K562 (cell line): ENCODE data around the gene COL4A2. TPM values are rescaled to one million over a fixed set of nuclear protein-coding genes. Genes with fewer than 3 reads are reported as not detected.

ENCODE experiments used
- ATAC-seq: fragments of 200-7000 bp; cut with Tn5 transposase; 3 replicates; pipeline ENCODE4 v1.9.1; 2020; ENCODE audit warnings: moderate library complexity
- BruUV-seq: library from RNA; stranded (reverse); fragments of 400-500 nt; replicated peaks from 2 replicates; lab custom pipeline; 2021; lab: Mats Ljungman, UMichigan
- CTCF ChIA-PET: fragments of 300-600 bp; formaldehyde crosslinking; extraction: SDS; loops from one replicate; lab custom pipeline; 2021; ENCODE audit warnings: low intra/inter-chr PET ratio; lab: Yijun Ruan, JAX
- POLR2A ChIA-PET: fragments of 300-600, 350-650 bp; sonication (Branson Sonifier 250); formaldehyde crosslinking; extraction: SDS; loops from one replicate; lab custom pipeline; 2021; ENCODE audit warnings: antibody characterized with exemption, inconsistent platforms; lab: Yijun Ruan, JAX
- DNase-seq, 4 experiments: peaks; one replicate each; pipeline versions ENCODE4 v3.0.0 to v3.0.0-alpha.2; 2011 to 2018; ENCODE audit warnings: low spot score in 3 of 4, mixed read lengths in 3 of 4; ENCODE audit errors: extremely low read depth in 1 of 4
- FAIRE-seq: peaks from 2 replicates; lab custom pipeline; 2011; peaks lifted over from hg19 to GRCh38; lab: Jason Lieb, UNC
- H2AFZ ChIP-seq: 2 replicates; pipeline ENCODE4 v1.6.0; 2011; ENCODE audit warnings: low read depth, low read length, control low read depth, inconsistent platforms
- H3K27ac ChIP-seq: fragments of 200-600 bp; 3 replicates; pipeline ENCODE4 v1.8.0; 2011; ENCODE audit warnings: low read depth, mild to moderate bottlenecking, control low read depth, inconsistent platforms, low read length, moderate library complexity, mixed read lengths; ENCODE audit errors: extremely low read depth
- H3K27me3 ChIP-seq, 2 experiments: fragments of 300-600 bp in 1 of 2; 2 replicates in 1 of 2; 3 replicates in 1 of 2; pipeline versions ENCODE4 v1.6.0 to v1.8.0; 2011; ENCODE audit warnings: inconsistent platforms in 2 of 2, low read length in 2 of 2, mild to moderate bottlenecking in 1 of 2, mixed read lengths in 1 of 2, moderate library complexity in 1 of 2; ENCODE audit not compliant: control insufficient read depth in 2 of 2, insufficient read depth in 2 of 2
- H3K36me3 ChIP-seq: fragments of 300-600 bp; 3 replicates; pipeline ENCODE4 v1.8.0; 2011; ENCODE audit warnings: mild to moderate bottlenecking, low read length, inconsistent platforms; ENCODE audit not compliant: control insufficient read depth, insufficient read depth
- H3K4me1 ChIP-seq, 2 experiments: fragments of 200-600 bp in 1 of 2; replicated peaks in 1 of 2; 2 replicates in 1 of 2; 3 replicates in 1 of 2; pipeline versions ENCODE4 v1.5.1 to v1.8.0; 2011; ENCODE audit warnings: inconsistent platforms in 2 of 2, low read length in 2 of 2, mild to moderate bottlenecking in 1 of 2, mixed read lengths in 1 of 2, moderate library complexity in 1 of 2; ENCODE audit not compliant: control insufficient read depth in 2 of 2, insufficient read depth in 2 of 2
- H3K4me2 ChIP-seq: 2 replicates; pipeline ENCODE4 v1.6.1; 2011; ENCODE audit warnings: low read length, control low read depth, inconsistent platforms, mixed read lengths; ENCODE audit not compliant: insufficient read depth
- H3K4me3 ChIP-seq: fragments of 200-600 bp; sonication (generic), shearing (Covaris generic); 2 replicates; pipeline ENCODE4 v1.5.1; 2016; ENCODE audit warnings: control low read depth, inconsistent platforms
- H3K79me2 ChIP-seq: fragments of 200-600 bp; 3 replicates; pipeline ENCODE4 v1.8.0; 2011; ENCODE audit warnings: low read length, inconsistent platforms; ENCODE audit not compliant: control insufficient read depth, insufficient read depth
- H3K9ac ChIP-seq, 2 experiments: 2 replicates each; pipeline versions ENCODE4 v1.6.0 to v1.6.1; 2011; ENCODE audit warnings: low read depth in 2 of 2, low read length in 2 of 2, control low read depth in 1 of 2, inconsistent platforms in 1 of 2, mild to moderate bottlenecking in 1 of 2, mixed read lengths in 1 of 2; ENCODE audit not compliant: insufficient read depth in 1 of 2
- H3K9me1 ChIP-seq: one replicate; pipeline ENCODE4 v1.6.0; 2011; ENCODE audit warnings: inconsistent platforms, mild to moderate bottlenecking, low read length, moderate library complexity; ENCODE audit not compliant: control insufficient read depth, insufficient read depth
- H3K9me3 ChIP-seq: replicated peaks from 2 replicates; pipeline ENCODE4 v1.5.1; 2011; ENCODE audit warnings: low read depth, low read length, inconsistent platforms; ENCODE audit not compliant: control insufficient read depth, insufficient read depth
- H4K20me1 ChIP-seq: replicated peaks from 2 replicates; pipeline ENCODE4 v1.6.1; 2011; ENCODE audit warnings: low read length, inconsistent platforms, mixed read lengths; ENCODE audit not compliant: control insufficient read depth, insufficient read depth
- E2F3 ChIP-seq: fragments of 250-450 bp; sonication (Bioruptor Pico); IDR thresholded peaks from 2 replicates; pipeline ENCODE4 v1.4.0; 2020; ENCODE audit warnings: mild to moderate bottlenecking
- ETS2 ChIP-seq: IDR thresholded peaks from 2 replicates; pipeline ENCODE4 v1.6.1; 2016; ENCODE audit warnings: borderline replicate concordance, missing genetic modification characterization, mild to moderate bottlenecking, moderate library complexity, missing compliant biosample characterization; ENCODE audit not compliant: poor library complexity, severe bottlenecking
- EWSR1 ChIP-seq: fragments of 450-650 bp; IDR thresholded peaks from 2 replicates; pipeline ENCODE4 v1.6.1; 2018; ENCODE audit warnings: borderline replicate concordance, mild to moderate bottlenecking, low read depth, moderate library complexity; ENCODE audit not compliant: partially characterized antibody
- JUNB ChIP-seq: fragments of 450-650 bp; formaldehyde crosslinking; conservative IDR thresholded peaks from 2 replicates; pipeline ENCODE4 v1.4.0; 2020; ENCODE audit warnings: mild to moderate bottlenecking
- NCOA4 ChIP-seq: fragments of 450-650 bp; IDR thresholded peaks from 2 replicates; pipeline ENCODE4 v1.6.1; 2018; ENCODE audit warnings: mild to moderate bottlenecking; ENCODE audit not compliant: partially characterized antibody
- RBM14 ChIP-seq: fragments of 200-400 bp; formaldehyde crosslinking; IDR thresholded peaks from 2 replicates; pipeline ENCODE4 v1.6.1; 2018; ENCODE audit warnings: low read depth, mild to moderate bottlenecking, low read length, moderate library complexity, borderline replicate concordance; ENCODE audit not compliant: insufficient read depth
- SAFB ChIP-seq: fragments of 200-400 bp; formaldehyde crosslinking; IDR thresholded peaks from 2 replicates; pipeline ENCODE4 v1.6.1; 2017; ENCODE audit warnings: low read depth, low read length, borderline replicate concordance
- TOE1 ChIP-seq, 2 experiments: fragments of 450-650 bp in 1 of 2; sonication (generic) in 1 of 2; formaldehyde crosslinking in 1 of 2; IDR thresholded peaks; 2 replicates each; pipeline versions ENCODE4 v1.7.1 to v1.8.0; 2016 to 2022; ENCODE audit warnings: borderline replicate concordance in 2 of 2, mild to moderate bottlenecking in 2 of 2, antibody characterized with exemption in 1 of 2, inconsistent platforms in 1 of 2, low read depth in 1 of 2, missing genetic modification reagents in 1 of 2, moderate library complexity in 1 of 2
- YY1 ChIP-seq, 3 experiments: IDR thresholded peaks; 2 replicates each; pipeline ENCODE4 v1.6.1; 2011; ENCODE audit warnings: low read length in 2 of 3, mild to moderate bottlenecking in 2 of 3, moderate library complexity in 2 of 3, borderline replicate concordance in 1 of 3, control low read depth in 1 of 3, low read depth in 1 of 3; ENCODE audit not compliant: insufficient read depth in 3 of 3, insufficient replicate concordance in 2 of 3, control insufficient read depth in 1 of 3, insufficient read length in 1 of 3; ENCODE audit errors: extremely low read depth in 1 of 3
- ZNF224 ChIP-seq: sonication (generic); formaldehyde crosslinking; IDR thresholded peaks from 2 replicates; pipeline ENCODE4 v1.8.0; 2022; ENCODE audit warnings: mild to moderate bottlenecking, missing genetic modification reagents
- ZNF253 ChIP-seq: fragments of 250-450 bp; sonication (Bioruptor Pico); conservative IDR thresholded peaks from 2 replicates; pipeline ENCODE4 v1.6.1; 2021; ENCODE audit warnings: mild to moderate bottlenecking
- ZNF282 ChIP-seq: sonication (generic); formaldehyde crosslinking; IDR thresholded peaks from 2 replicates; pipeline ENCODE4 v1.8.1; 2023; ENCODE audit warnings: missing genetic modification reagents
- ZNF507 ChIP-seq: conservative IDR thresholded peaks from 2 replicates; pipeline ENCODE4 v1.6.1; 2017; ENCODE audit warnings: missing genetic modification characterization, missing compliant biosample characterization
- WGBS: fragments of 100-300 bp; shearing (Covaris generic); methylation state at CpG from one replicate; pipeline ENCODE4 v1.1.6; 2016; ENCODE audit warnings: low coverage, mixed read lengths; ENCODE audit not compliant: insufficient coverage; ENCODE audit errors: missing lambda C conversion rate; 5-methylcytosine and 5-hydroxymethylcytosine counted together
- in situ Hi-C: fragments of 300-500 bp; cut with MboI; formaldehyde crosslinking; loops from 4 replicates; pipeline ENCODE4 v1.15.0; 2018; ENCODE audit warnings: inconsistent platforms, mixed read lengths
- intact Hi-C: fragments of 100-400 bp; cut with micrococcal nuclease; formaldehyde crosslinking; loops from 2 replicates; pipeline ENCODE4 v1.14.2; 2022
- polyA plus RNA-seq, 8 experiments: library from polyadenylated mRNA; depleted of rRNA in 4 of 8; stranded (reverse) in 5 of 8; unstranded in 3 of 8; fragments of >200 nt; fragmentation: Nextera tagmentation in 2 of 8; fragmentation: Illumina TruSeq in 1 of 8; extraction: Ambion mirVana in 2 of 8; extraction: Trizol in 1 of 8; gene quantifications; 2 replicates each; pipeline versions ENCODE4 v1.2.1 to v1.2.3, GENCODE V29; 2011 to 2014; ENCODE audit warnings: inconsistent platforms in 1 of 8, missing spikeins in 1 of 8
- total RNA-seq, 7 experiments: library from RNA; depleted of rRNA in 6 of 7; stranded (reverse); fragments of >200 nt in 6 of 7; fragmentation: Illumina TruSeq in 2 of 7; extraction: Trizol in 2 of 7; gene quantifications; 2 replicates each; pipeline versions ENCODE4 v1.2.1 to v1.2.3, GENCODE V29; 2011 to 2021; ENCODE audit warnings: low replicate concordance in 1 of 7

The COL4A2 gene
- total and polyA plus RNA-seq, 9 of the 15 experiments (the other 6 are each of a cell fraction or from before 2014, with no cell fraction given) = 0.13 to 15.2 (median 8.1) TPM

- H3K27ac ChIP-seq = no peak overlapping the region
- FAIRE-seq (no peak), ATAC-seq (no peak), DNase-seq (no peak)
- H3K9me3 ChIP-seq = no peaks in the 10 kb centered on the region
- H3K4me2 ChIP-seq = no peak overlapping the region
- H2AFZ ChIP-seq = no peak overlapping the region
- ChIA-PET CTCF (no interaction called here), POLR2A (interaction anchor here (0.6 kb wide), 1 partner anchor 224 kb away, joined by 3 read pairs; no protein-coding TSS in a partner anchor)
- H3K36me3 ChIP-seq = no peaks in the 10 kb centered on the region
- H3K27me3 ChIP-seq = peaks cover 41 to 73% of the 10 kb centered on the region in 2 experiments; a peak in 4 of 5 replicates
- WGBS = 0% methylated on average over 6 of the region's 7 CpGs
- H3K9ac ChIP-seq = no peak overlapping the region
- H3K4me1 ChIP-seq = no peaks in the 10 kb centered on the region
- TF ChIP-seq ZNF507 (tag) (no peak), E2F3 (no peak), JUNB (CRISPR knock-in tag) (no peak), TOE1 (IDR thresholded peaks at IDR 0.05; ENCODE audit: borderline replicate concordance) (no peak), TOE1 (CRISPR knock-in tag; IDR thresholded peaks at IDR 0.05; ENCODE audit: borderline replicate concordance, low read depth) (no peak), SAFB (no peak), RBM14 (no peak), EWSR1 (no peak), ZNF282 (no peak), NCOA4 (no peak), ZNF253 (CRISPR knock-in tag) (no peak), ZNF224 (CRISPR knock-in tag) (no peak), YY1 (IDR thresholded peaks at IDR 0.05; ENCODE audit: borderline replicate concordance in 1 of 3, control insufficient read depth in 1 of 3, extremely low read depth in 1 of 3, insufficient read depth in 3 of 3, insufficient read length in 1 of 3, insufficient replicate concordance in 2 of 3, low read depth in 1 of 3, low read length in 2 of 3) (no peak), ETS2 (tag) (no peak)
- in situ Hi-C loops = no loop called here
- no TSS peak for BruUV-seq
- intact Hi-C loops = loop anchor here (2.0 kb wide), 1 partner anchor 222 kb away; no protein-coding TSS in a partner anchor
- H4K20me1 ChIP-seq = no peaks in the 10 kb centered on the region
- H3K79me2 ChIP-seq = no peaks in the 10 kb centered on the region
- no peaks in the 10 kb centered on the region for H3K9me1 ChIP-seq
- no peak overlapping the region for H3K4me3 ChIP-seq
Measured at GRCh38 chr13:110445183-110445582, 138.1 kb downstream of the COL4A2 start.
